Keratinocyte (primary cell): ENCODE data around the gene RBM19. TPM values are rescaled to one million over a fixed set of nuclear protein-coding genes. Genes with fewer than 3 reads are reported as not detected.

Source experiments
- DNase-seq: peaks from one replicate; pipeline ENCODE4 v3.0.0-alpha.2; 2011; ENCODE audit warnings: low read depth, missing footprints, low spot score
- FAIRE-seq: peaks from 2 replicates; lab custom pipeline; 2011; peaks lifted over from hg19 to GRCh38; lab: Jason Lieb, UNC
- H2AFZ ChIP-seq: 2 replicates; pipeline ENCODE4 v1.6.0; 2012; ENCODE audit warnings: low read length, control low read depth, inconsistent platforms; ENCODE audit not compliant: control insufficient read depth
- H3K27ac ChIP-seq: 2 replicates; pipeline ENCODE4 v1.5.1; 2011; ENCODE audit warnings: low read length; ENCODE audit not compliant: control insufficient read depth, insufficient read depth
- H3K27me3 ChIP-seq: 3 replicates; pipeline ENCODE4 v1.6.0; 2011; ENCODE audit warnings: low read length; ENCODE audit not compliant: control insufficient read depth, insufficient read depth; ENCODE audit errors: extremely low read depth
- H3K36me3 ChIP-seq, 2 experiments: 2 replicates in 1 of 2; 3 replicates in 1 of 2; pipeline ENCODE4 v1.5.1; 2011; ENCODE audit warnings: low read length in 2 of 2, mild to moderate bottlenecking in 1 of 2; ENCODE audit not compliant: control insufficient read depth in 2 of 2, insufficient read depth in 2 of 2; ENCODE audit errors: extremely low read depth in 1 of 2
- H3K4me1 ChIP-seq: 3 replicates; pipeline ENCODE4 v1.5.1; 2011; ENCODE audit warnings: low read length; ENCODE audit not compliant: control insufficient read depth, insufficient read depth; ENCODE audit errors: extremely low read depth
- H3K4me2 ChIP-seq: 3 replicates; pipeline ENCODE4 v1.6.0; 2011; ENCODE audit warnings: low read depth, low read length; ENCODE audit not compliant: control insufficient read depth, insufficient read depth; ENCODE audit errors: extremely low read depth
- H3K4me3 ChIP-seq, 3 experiments: fragments of 200-600 bp in 1 of 3; sonication (generic) in 1 of 3; 2 replicates in 2 of 3; 3 replicates in 1 of 3; pipeline ENCODE4 v1.5.1; 2011 to 2016; ENCODE audit warnings: low read length in 3 of 3, mild to moderate bottlenecking in 3 of 3, control low read depth in 2 of 3, inconsistent platforms in 1 of 3, low read depth in 1 of 3, mixed read lengths in 1 of 3, mixed run types in 1 of 3, moderate library complexity in 1 of 3; ENCODE audit not compliant: control insufficient read depth in 2 of 3, insufficient read depth in 2 of 3; ENCODE audit errors: extremely low read depth in 1 of 3
- H3K79me2 ChIP-seq: 2 replicates; pipeline ENCODE4 v1.6.0; 2012; ENCODE audit warnings: low read length; ENCODE audit not compliant: control insufficient read depth, insufficient read depth
- H3K9ac ChIP-seq: 3 replicates; pipeline ENCODE4 v1.6.0; 2011; ENCODE audit warnings: low read length; ENCODE audit not compliant: control insufficient read depth, insufficient read depth; ENCODE audit errors: extremely low read depth
- H3K9me1 ChIP-seq: 3 replicates; pipeline ENCODE4 v1.6.0; 2011; ENCODE audit warnings: low read length; ENCODE audit not compliant: control insufficient read depth, insufficient read depth; ENCODE audit errors: extremely low read depth
- H3K9me3 ChIP-seq: 2 replicates; pipeline ENCODE4 v1.5.1; 2012; ENCODE audit warnings: low read depth, low read length; ENCODE audit not compliant: control insufficient read depth
- H4K20me1 ChIP-seq: 3 replicates; pipeline ENCODE4 v1.6.0; 2011; ENCODE audit warnings: low read length; ENCODE audit not compliant: control insufficient read depth, insufficient read depth; ENCODE audit errors: extremely low read depth
- CTCF ChIP-seq, 3 experiments: IDR thresholded peaks in 1 of 3; conservative IDR thresholded peaks in 1 of 3; optimal IDR thresholded peaks in 1 of 3; 2 replicates in 2 of 3; 3 replicates in 1 of 3; pipeline versions ENCODE3 to v1.5.1; 2011; ENCODE audit warnings: low read length in 3 of 3, mild to moderate bottlenecking in 3 of 3, moderate library complexity in 2 of 3, control low read depth in 1 of 3, inconsistent platforms in 1 of 3; ENCODE audit not compliant: insufficient read depth in 2 of 3; ENCODE audit errors: extremely low read depth in 1 of 3
- EZH2 ChIP-seq: IDR thresholded peaks from one replicate; pipeline ENCODE4 v1.6.1; 2012; ENCODE audit warnings: inconsistent platforms, mild to moderate bottlenecking, low read length, moderate library complexity
- dilution Hi-C: fragments of 300-500 bp; cut with MboI; formaldehyde crosslinking; loops from one replicate; pipeline ENCODE4 v1.7.0; 2020; ENCODE audit warnings: low sequenced_read_pairs; ENCODE audit not compliant: extremely low pct_ligation_motif_present
- polyA plus RNA-seq, 5 experiments: library from polyadenylated mRNA; depleted of rRNA in 3 of 5; stranded (reverse) in 3 of 5; stranded (forward) in 1 of 5; unstranded in 1 of 5; fragments of >200 nt; gene quantifications; 1 replicate in 1 of 5; 2 replicates in 3 of 5; 3 replicates in 1 of 5; pipeline versions ENCODE4 v1.2.1 to v1.2.3, GENCODE V29; 2011 to 2012; ENCODE audit warnings: missing spikeins in 2 of 5, low read depth in 1 of 5, low replicate concordance in 1 of 5

The RBM19 gene
- polyA plus RNA-seq, 1 donor (not counting 4 experiments of a cell fraction or from before 2014, with no cell fraction given) = 14.6 TPM

- Histone ChIP-seq H3K79me2 (no peaks in the 10 kb centered on the region), H3K9me1 (no peaks in the 10 kb centered on the region), H3K4me1 (no peaks in the 10 kb centered on the region), H3K9me3 (no peaks in the 10 kb centered on the region), H3K36me3 (no peaks in the 10 kb centered on the region), H3K4me3 (no peak overlapping the region), H3K4me2 (no peak overlapping the region), H3K9ac (no peak overlapping the region), H2AFZ (no peak overlapping the region), H3K27me3 (peaks cover 4% of the 10 kb centered on the region), H4K20me1 (no peaks in the 10 kb centered on the region), H3K27ac (no peak overlapping the region)
- dilution Hi-C loops = no loop called here
- FAIRE-seq (no peak), DNase-seq (no peak)
- TF ChIP-seq CTCF (optimal IDR thresholded peaks at IDR 0.05 in 1 of 3, IDR thresholded peaks at IDR 0.05 in 1 of 3, conservative IDR thresholded peaks at IDR 0.05 in 1 of 3; ENCODE audit: extremely low read depth in 1 of 3, insufficient read depth in 2 of 3, low read length in 3 of 3) (no peak), EZH2 (no peak)
These were observed 169.1 kb downstream of the RBM19 start for GRCh38 chr12:113796852-113797534.

- H2AFZ ChIP-seq = no peak overlapping the region
- dilution Hi-C loops = no loop called here
- DNase-seq (no peak), FAIRE-seq (no peak)
- H3K36me3 ChIP-seq = no peaks in the 10 kb centered on the region
- H3K79me2 ChIP-seq = no peaks in the 10 kb centered on the region
- no peak overlapping the region for H3K9ac ChIP-seq
- no peak overlapping the region for H3K4me3 ChIP-seq
- no peaks in the 10 kb centered on the region for H3K4me1 ChIP-seq
- H4K20me1 ChIP-seq = no peaks in the 10 kb centered on the region
- no peaks in the 10 kb centered on the region for H3K9me1 ChIP-seq
- H3K27ac ChIP-seq = no peak overlapping the region
- TF ChIP-seq EZH2 = no peak
- no peak for TF ChIP-seq CTCF (optimal IDR thresholded peaks at IDR 0.05 in 1 of 3, IDR thresholded peaks at IDR 0.05 in 1 of 3, conservative IDR thresholded peaks at IDR 0.05 in 1 of 3; ENCODE audit: extremely low read depth in 1 of 3, insufficient read depth in 2 of 3, low read length in 3 of 3)
- H3K4me2 ChIP-seq = no peak overlapping the region
- H3K27me3 ChIP-seq = peaks cover 4% of the 10 kb centered on the region
- no peaks in the 10 kb centered on the region for H3K9me3 ChIP-seq
These were observed 169.9 kb downstream of the RBM19 start for GRCh38 chr12:113796066-113796827.
